Keratinocyte (primary cell): Measurements from ENCODE around the gene GRIK2. TPM values are rescaled to one million over a fixed set of nuclear protein-coding genes. Genes with fewer than 3 reads are reported as not detected.

Source experiments
- DNase-seq: peaks from one replicate; pipeline ENCODE4 v3.0.0-alpha.2; 2011; ENCODE audit warnings: low read depth, missing footprints, low spot score
- FAIRE-seq: peaks from 2 replicates; lab custom pipeline; 2011; peaks lifted over from hg19 to GRCh38; lab: Jason Lieb, UNC
- H2AFZ ChIP-seq: 2 replicates; pipeline ENCODE4 v1.6.0; 2012; ENCODE audit warnings: low read length, control low read depth, inconsistent platforms; ENCODE audit not compliant: control insufficient read depth
- H3K27ac ChIP-seq: 2 replicates; pipeline ENCODE4 v1.5.1; 2011; ENCODE audit warnings: low read length; ENCODE audit not compliant: control insufficient read depth, insufficient read depth
- H3K27me3 ChIP-seq: 3 replicates; pipeline ENCODE4 v1.6.0; 2011; ENCODE audit warnings: low read length; ENCODE audit not compliant: control insufficient read depth, insufficient read depth; ENCODE audit errors: extremely low read depth
- H3K36me3 ChIP-seq, 2 experiments: 2 replicates in 1 of 2; 3 replicates in 1 of 2; pipeline ENCODE4 v1.5.1; 2011; ENCODE audit warnings: low read length in 2 of 2, mild to moderate bottlenecking in 1 of 2; ENCODE audit not compliant: control insufficient read depth in 2 of 2, insufficient read depth in 2 of 2; ENCODE audit errors: extremely low read depth in 1 of 2
- H3K4me1 ChIP-seq: 3 replicates; pipeline ENCODE4 v1.5.1; 2011; ENCODE audit warnings: low read length; ENCODE audit not compliant: control insufficient read depth, insufficient read depth; ENCODE audit errors: extremely low read depth
- H3K4me2 ChIP-seq: 3 replicates; pipeline ENCODE4 v1.6.0; 2011; ENCODE audit warnings: low read depth, low read length; ENCODE audit not compliant: control insufficient read depth, insufficient read depth; ENCODE audit errors: extremely low read depth
- H3K4me3 ChIP-seq, 3 experiments: fragments of 200-600 bp in 1 of 3; sonication (generic) in 1 of 3; 2 replicates in 2 of 3; 3 replicates in 1 of 3; pipeline ENCODE4 v1.5.1; 2011 to 2016; ENCODE audit warnings: low read length in 3 of 3, mild to moderate bottlenecking in 3 of 3, control low read depth in 2 of 3, inconsistent platforms in 1 of 3, low read depth in 1 of 3, mixed read lengths in 1 of 3, mixed run types in 1 of 3, moderate library complexity in 1 of 3; ENCODE audit not compliant: control insufficient read depth in 2 of 3, insufficient read depth in 2 of 3; ENCODE audit errors: extremely low read depth in 1 of 3
- H3K79me2 ChIP-seq: 2 replicates; pipeline ENCODE4 v1.6.0; 2012; ENCODE audit warnings: low read length; ENCODE audit not compliant: control insufficient read depth, insufficient read depth
- H3K9ac ChIP-seq: 3 replicates; pipeline ENCODE4 v1.6.0; 2011; ENCODE audit warnings: low read length; ENCODE audit not compliant: control insufficient read depth, insufficient read depth; ENCODE audit errors: extremely low read depth
- H3K9me1 ChIP-seq: 3 replicates; pipeline ENCODE4 v1.6.0; 2011; ENCODE audit warnings: low read length; ENCODE audit not compliant: control insufficient read depth, insufficient read depth; ENCODE audit errors: extremely low read depth
- H3K9me3 ChIP-seq: 2 replicates; pipeline ENCODE4 v1.5.1; 2012; ENCODE audit warnings: low read depth, low read length; ENCODE audit not compliant: control insufficient read depth
- H4K20me1 ChIP-seq: 3 replicates; pipeline ENCODE4 v1.6.0; 2011; ENCODE audit warnings: low read length; ENCODE audit not compliant: control insufficient read depth, insufficient read depth; ENCODE audit errors: extremely low read depth
- CTCF ChIP-seq, 3 experiments: IDR thresholded peaks in 1 of 3; conservative IDR thresholded peaks in 1 of 3; optimal IDR thresholded peaks in 1 of 3; 2 replicates in 2 of 3; 3 replicates in 1 of 3; pipeline versions ENCODE3 to v1.5.1; 2011; ENCODE audit warnings: low read length in 3 of 3, mild to moderate bottlenecking in 3 of 3, moderate library complexity in 2 of 3, control low read depth in 1 of 3, inconsistent platforms in 1 of 3; ENCODE audit not compliant: insufficient read depth in 2 of 3; ENCODE audit errors: extremely low read depth in 1 of 3
- EZH2 ChIP-seq: IDR thresholded peaks from one replicate; pipeline ENCODE4 v1.6.1; 2012; ENCODE audit warnings: inconsistent platforms, mild to moderate bottlenecking, low read length, moderate library complexity
- dilution Hi-C: fragments of 300-500 bp; cut with MboI; formaldehyde crosslinking; loops from one replicate; pipeline ENCODE4 v1.7.0; 2020; ENCODE audit warnings: low sequenced_read_pairs; ENCODE audit not compliant: extremely low pct_ligation_motif_present
- polyA plus RNA-seq, 5 experiments: library from polyadenylated mRNA; depleted of rRNA in 3 of 5; stranded (reverse) in 3 of 5; stranded (forward) in 1 of 5; unstranded in 1 of 5; fragments of >200 nt; gene quantifications; 1 replicate in 1 of 5; 2 replicates in 3 of 5; 3 replicates in 1 of 5; pipeline versions ENCODE4 v1.2.1 to v1.2.3, GENCODE V29; 2011 to 2012; ENCODE audit warnings: missing spikeins in 2 of 5, low read depth in 1 of 5, low replicate concordance in 1 of 5

Gene GRIK2
- polyA plus RNA-seq, 1 donor (not counting 4 experiments of a cell fraction or from before 2014, with no cell fraction given), result 0.01 TPM

DNA sequence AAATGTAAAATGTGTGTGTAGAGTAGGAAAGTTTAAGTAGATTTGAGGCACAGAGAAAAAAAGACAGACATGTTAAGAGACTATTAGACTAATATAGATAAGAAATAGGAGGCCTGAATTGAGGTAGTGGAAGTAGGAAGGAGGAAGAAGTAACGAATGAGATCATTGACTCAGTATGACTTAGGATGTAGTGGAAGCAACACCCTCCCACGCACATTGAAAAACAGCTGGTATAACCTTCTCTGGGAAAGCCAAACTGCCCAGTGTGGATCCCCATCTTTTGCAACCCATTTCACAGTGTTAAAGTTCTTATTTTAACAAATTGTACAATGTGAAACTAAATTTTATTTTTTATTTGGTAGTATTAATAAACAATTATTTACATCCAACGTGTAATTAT is 89.1 kb downstream of the GRIK2 start:
- Histone ChIP-seq H3K27me3 (no peaks in the 10 kb centered on the region), H4K20me1 (no peaks in the 10 kb centered on the region), H3K9me1 (no peaks in the 10 kb centered on the region), H3K79me2 (no peaks in the 10 kb centered on the region), H3K4me2 (no peak overlapping the region), H3K36me3 (no peaks in the 10 kb centered on the region), H2AFZ (no peak overlapping the region), H3K4me3 (no peak overlapping the region), H3K27ac (no peak overlapping the region), H3K9me3 (no peaks in the 10 kb centered on the region), H3K4me1 (no peaks in the 10 kb centered on the region), H3K9ac (no peak overlapping the region)
- FAIRE-seq (no peak), DNase-seq (no peak)
- TF ChIP-seq EZH2, result no peak
- TF ChIP-seq CTCF (optimal IDR thresholded peaks at IDR 0.05 in 1 of 3, IDR thresholded peaks at IDR 0.05 in 1 of 3, conservative IDR thresholded peaks at IDR 0.05 in 1 of 3; ENCODE audit: extremely low read depth in 1 of 3, insufficient read depth in 2 of 3, low read length in 3 of 3), result no peak
- dilution Hi-C loops, result no loop called here

DNA sequence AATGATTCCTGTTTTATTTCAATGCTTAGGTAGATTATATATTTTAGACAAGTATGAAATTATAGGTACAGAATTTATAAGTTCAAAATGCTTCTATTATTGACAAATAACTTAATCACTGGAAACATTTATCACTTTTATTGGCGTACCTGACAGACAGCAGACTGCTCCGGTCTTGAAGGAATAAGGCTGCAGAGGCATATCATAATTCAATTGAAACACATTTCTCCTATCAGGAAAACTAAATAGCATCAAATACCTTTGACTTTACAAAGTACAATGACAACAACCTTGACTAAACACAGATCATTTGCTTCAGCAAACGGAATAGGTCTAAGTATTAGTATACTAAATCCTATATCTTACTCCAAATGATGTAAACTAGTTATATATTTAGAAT is 91.3 kb downstream of the GRIK2 start:
- no peak overlapping the region for H3K4me3 ChIP-seq
- no peak overlapping the region for H3K9ac ChIP-seq
- FAIRE-seq (no peak), DNase-seq (no peak)
- H3K9me1 ChIP-seq, result no peaks in the 10 kb centered on the region
- TF ChIP-seq EZH2 (no peak), CTCF (optimal IDR thresholded peaks at IDR 0.05 in 1 of 3, IDR thresholded peaks at IDR 0.05 in 1 of 3, conservative IDR thresholded peaks at IDR 0.05 in 1 of 3; ENCODE audit: extremely low read depth in 1 of 3, insufficient read depth in 2 of 3, low read length in 3 of 3) (no peak)
- no peak overlapping the region for H3K27ac ChIP-seq
- no peaks in the 10 kb centered on the region for H3K9me3 ChIP-seq
- no peaks in the 10 kb centered on the region for H3K79me2 ChIP-seq
- no peaks in the 10 kb centered on the region for H4K20me1 ChIP-seq
- dilution Hi-C loops, result no loop called here
- H3K4me2 ChIP-seq, result no peak overlapping the region
- no peak overlapping the region for H2AFZ ChIP-seq
- H3K36me3 ChIP-seq, result no peaks in the 10 kb centered on the region
- no peaks in the 10 kb centered on the region for H3K27me3 ChIP-seq
- no peaks in the 10 kb centered on the region for H3K4me1 ChIP-seq
